HG02623 (cell line): ENCODE data around the gene ING4.

Experiments
- ATAC-seq: cut with Tn5 transposase; IDR thresholded peaks from one replicate; pipeline ENCODE4 v1.9.1; 2021; ENCODE audit warnings: moderate library complexity; ENCODE audit not compliant: unreplicated experiment

Gene ING4

GRCh38 chr12:6638305-6638704 lies 24.6 kb downstream of the ING4 start:
- ATAC-seq, result no peak

GRCh38 chr12:6635856-6636531 lies 26.9 kb downstream of the ING4 start, which contains the start of gene LPAR5:
Gene LPAR5 (minus strand): TSS chr12:6635959. CDS start chr12:6621248, 14,711 bp downstream.
- ATAC-seq, result no peak

DNA sequence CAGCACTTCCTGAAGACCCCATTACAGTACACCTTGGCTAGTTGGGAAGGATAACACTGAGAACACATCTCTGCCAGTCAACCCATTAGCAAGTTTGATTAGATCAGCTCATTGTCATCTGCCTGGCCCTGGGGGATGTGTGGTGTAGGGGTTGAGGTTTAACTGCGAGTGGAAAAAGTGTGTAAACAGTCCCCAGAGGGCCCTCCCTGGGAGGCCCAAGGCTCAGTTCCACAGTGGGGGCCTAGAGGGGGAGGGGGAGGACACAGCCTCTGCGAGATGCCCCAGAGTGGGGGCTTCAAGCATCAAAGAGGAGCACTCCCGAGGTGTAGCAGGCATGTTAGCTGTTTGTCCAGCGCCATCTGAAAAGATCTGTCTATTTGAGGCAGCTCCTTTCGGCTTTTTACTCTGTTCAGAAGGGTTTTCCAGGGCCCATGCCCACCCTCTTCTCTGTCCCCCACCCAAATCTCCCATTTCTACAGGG lies 27.5 kb downstream of the ING4 start:
- no peak for ATAC-seq

- ATAC-seq, result peak; percentile 67
Measured at GRCh38 chr12:6632026-6632983, 30.6 kb downstream of the ING4 start.

DNA sequence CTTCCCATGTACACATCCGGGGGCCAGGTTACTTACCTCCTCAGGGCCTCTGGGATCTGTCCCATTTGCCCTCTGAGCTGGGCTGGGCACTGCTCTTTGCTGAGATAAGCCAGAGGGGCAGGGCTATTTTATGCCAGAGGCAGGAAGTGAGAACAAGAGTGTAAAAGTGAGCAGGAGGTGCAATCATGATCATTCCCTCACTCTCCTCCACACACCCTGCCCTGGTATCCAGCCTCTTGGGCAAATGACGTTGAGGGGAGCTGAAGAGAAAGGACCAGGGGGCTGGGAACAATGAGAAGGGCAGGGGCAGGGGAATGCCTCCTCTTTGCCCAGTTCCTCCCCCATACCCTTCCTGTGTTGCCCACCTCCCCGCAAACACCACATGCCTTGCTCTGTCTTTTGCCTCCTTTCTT lies 31.4 kb downstream of the ING4 start:
- no peak for ATAC-seq

DNA sequence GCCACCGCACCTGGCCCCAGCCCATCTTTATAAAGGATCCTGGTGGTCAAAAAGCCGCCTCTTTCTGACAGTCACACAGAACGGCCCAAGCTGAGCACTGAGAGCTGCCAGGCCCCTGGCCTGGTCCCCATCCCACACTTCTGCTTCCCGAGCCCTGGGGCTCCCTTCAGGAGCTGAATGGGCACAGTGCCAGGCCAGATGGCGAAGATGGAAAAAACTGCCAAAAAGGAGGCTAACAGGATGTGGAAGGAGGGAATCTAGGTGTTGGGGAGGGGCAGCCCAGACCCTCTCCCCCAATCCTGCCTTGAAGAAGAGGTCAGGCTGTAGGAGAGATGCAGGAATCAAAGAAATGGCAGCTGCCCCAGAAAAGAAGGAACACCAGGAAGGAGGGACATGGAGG lies 32.2 kb downstream of the ING4 start:
- no peak for ATAC-seq

DNA sequence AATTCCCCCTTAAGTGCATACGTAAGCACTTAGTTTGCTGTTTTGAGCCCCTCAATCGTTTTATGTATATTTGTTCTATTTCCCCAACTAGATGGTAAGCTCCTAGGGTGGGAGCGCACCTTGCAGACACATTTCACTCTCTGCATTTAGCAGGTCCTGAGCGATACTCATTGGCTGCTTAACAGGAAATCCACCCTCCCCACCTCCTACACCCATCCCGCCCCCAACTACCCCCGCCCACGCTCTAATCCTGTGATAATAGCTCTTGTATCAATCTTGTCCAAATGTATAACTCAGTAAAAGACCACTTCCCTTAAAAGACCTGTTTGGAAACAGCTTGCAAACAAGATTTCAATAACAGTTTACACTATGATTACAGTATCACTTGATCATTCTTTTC lies 35.3 kb downstream of the ING4 start:
- ATAC-seq, result no peak

- ATAC-seq, result no peak
Measured at GRCh38 chr12:6626654-6627283, 36.1 kb downstream of the ING4 start.

GRCh38 chr12:6620885-6621274 lies 42.0 kb downstream of the ING4 start:
- no peak for ATAC-seq

DNA sequence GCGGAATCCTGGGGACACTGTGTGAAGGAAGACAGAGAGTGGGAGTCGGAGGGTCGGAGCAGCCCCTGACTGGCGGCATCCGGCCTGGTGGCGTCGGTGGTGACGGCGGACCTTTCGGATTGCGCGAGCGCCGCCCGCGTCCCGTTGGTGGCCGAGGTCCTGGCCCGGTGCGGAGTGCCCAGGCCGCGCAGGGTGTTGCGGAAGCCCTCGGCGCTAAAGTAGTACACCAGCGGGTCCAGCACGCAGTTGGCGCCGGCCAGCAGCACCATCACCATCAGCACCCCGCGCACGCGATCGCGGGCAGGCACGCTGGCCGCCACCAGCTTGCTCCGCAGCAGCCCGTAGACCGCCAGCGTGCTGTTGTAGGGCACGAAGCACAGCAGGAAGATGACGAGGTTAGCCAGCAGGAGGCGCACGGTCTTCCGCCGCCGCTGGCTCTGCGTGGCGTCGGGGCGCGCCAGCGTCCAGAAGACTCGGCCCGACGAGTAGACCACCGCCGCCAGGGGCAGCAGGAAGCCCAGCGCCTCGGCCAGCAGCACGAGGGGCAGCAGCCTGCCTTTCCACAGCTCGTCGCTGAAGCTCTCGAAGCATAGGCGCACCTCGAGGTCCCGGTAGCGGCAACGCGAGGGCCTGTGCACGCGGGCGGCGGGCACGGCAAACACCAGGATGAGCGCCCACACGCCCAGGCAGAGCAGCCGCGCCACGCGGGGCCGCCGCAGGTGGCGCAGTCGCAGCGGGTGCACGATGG lies 42.6 kb downstream of the ING4 start:
- ATAC-seq, result no peak

DNA sequence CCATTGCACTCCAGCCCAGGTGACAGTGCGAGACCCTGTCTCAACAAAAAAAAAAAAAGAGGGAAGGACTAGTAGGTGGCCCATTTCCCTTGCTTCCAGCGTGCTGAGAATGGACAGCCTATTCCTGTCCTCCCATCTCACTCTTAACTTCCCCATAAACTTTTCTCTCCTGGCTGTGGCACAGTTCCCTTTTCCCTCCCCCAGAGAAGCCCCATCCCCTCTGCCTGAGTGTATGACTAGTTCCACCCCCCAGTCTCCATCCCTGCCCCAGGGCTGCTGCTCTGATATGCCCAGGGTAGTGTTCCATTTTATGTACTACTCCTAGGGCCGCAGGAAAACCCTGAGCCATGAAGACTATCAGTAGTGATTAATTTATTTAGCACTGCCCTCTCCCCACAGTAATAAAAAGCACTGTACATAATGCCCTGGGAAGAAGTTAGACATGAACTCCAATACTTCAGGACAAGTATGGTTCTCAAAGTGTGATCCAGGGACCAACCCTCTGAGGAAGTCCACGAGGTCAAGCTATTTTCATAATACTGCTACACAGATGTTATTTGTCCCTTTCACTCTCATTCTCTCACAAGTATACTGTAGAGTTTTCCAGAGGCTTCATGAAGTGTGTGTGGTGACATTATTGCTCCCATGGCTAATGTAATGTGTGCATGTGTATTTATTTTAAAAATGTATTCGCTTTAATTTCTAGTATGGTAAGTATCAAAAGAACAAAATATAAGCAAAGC lies 44.3 kb downstream of the ING4 start:
- ATAC-seq, result no peak

GRCh38 chr12:6615802-6616201 lies 47.1 kb downstream of the ING4 start:
- no peak for ATAC-seq

DNA sequence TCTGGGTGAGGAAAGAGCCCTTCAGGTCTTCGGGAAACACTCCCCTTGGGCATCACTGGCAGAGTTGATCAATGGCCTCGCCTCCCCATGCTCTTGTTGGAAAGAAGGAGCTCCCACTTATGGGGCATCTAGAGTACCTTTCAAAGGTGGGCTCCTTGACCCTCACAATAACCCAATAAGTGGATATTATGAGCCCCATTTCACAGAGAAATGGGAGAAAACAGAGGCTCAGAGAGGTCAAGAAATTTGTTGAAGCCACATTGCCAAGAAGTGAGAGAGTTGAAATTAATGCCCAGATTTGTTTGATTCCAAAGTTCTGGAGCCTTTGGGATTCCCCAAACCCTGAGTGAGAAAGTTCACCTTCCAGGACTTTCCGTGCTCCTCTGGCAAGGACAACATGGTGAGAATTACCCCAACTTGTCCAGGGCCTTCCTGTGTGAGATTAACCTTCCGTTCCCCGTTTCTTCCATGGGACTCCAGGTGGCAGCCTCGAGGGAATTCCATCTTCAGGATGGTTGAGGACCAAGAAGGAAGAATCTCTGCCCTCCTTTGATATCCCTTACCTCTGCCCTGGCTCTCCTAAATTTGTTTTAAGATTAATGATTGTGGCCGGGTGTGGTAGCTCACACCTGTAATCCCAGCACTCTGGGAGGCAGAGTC lies 48.3 kb downstream of the ING4 start:
- no peak for ATAC-seq

GRCh38 chr12:6613776-6614512 lies 49.0 kb downstream of the ING4 start:
- ATAC-seq, result no peak

GRCh38 chr12:6613015-6613775 lies 49.7 kb downstream of the ING4 start:
- no peak for ATAC-seq

GRCh38 chr12:6612652-6613014 lies 50.3 kb downstream of the ING4 start:
- ATAC-seq, result no peak

DNA sequence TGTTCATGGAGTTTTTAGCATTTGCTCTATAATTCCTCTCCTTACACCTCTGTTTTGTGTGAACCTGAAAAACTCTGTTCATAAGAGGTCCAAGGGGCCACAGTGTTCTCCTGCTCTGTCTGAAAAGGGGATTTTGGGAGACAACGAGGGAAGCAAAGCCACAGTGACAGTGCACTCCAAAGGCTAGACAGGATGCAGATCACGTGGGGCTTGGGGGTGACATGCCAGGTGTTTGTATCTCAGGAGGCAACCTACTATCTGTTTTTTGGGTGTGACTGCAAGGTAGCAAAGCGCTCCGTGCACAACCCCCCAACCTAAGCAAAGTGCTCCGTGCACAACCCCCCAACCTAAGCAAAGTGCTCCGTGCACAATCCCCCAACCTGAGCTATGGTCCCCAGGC lies 50.7 kb downstream of the ING4 start:
- ATAC-seq, result no peak

DNA sequence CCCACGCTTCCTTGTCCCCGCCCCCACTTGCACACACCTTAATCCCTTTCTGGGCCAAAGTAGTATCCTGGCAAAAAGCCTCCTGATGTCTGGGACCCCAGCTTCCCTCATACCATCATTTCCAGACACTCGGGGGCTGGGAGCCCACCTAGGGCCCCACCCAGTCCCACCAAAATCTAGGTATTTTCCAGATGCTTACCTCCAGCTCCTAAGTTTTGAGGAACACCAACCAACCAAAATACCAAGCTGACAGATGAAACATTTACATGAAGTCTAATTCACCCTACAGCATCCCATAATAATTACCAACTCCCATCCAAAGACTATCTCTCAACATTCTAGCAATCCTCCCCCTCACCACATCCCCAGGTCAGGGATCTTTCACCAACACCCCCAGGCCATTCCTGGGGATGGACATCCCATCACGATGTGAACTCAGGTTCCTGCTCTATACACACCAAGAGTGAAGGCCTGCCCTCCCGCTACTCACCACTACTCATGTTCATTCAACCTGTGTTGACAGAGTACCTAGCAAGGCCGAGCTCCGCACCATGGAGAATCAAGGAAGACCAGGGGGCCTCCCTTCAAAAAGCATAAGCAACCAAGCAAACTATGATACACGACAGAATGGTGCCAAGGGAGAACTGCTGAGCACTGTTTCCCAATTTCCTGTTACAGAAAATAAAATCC lies 54.2 kb downstream of the ING4 start:
- no peak for ATAC-seq
